ENCODE measurements around the gene CRLF2.
"Not testable (repeated sequence)": the region's sequence is repeated elsewhere in the genome, so short reads cannot be mapped to it uniquely, and the experiment has no call there.

The CRLF2 gene

GRCh38 chrX:1173435-1173834 is 39.0 kb downstream of the CRLF2 start:
- H3K4me3 ChIP-seq; DNase-seq; intact Hi-C loops (cut with DNase I; ENCODE audit: low total_unique reads); H3K27me3 ChIP-seq; H3K27ac ChIP-seq; H3K4me1 ChIP-seq; H3K36me3 ChIP-seq; H3K9me3 ChIP-seq: not testable (repeated sequence)

- Histone ChIP-seq H3K27me3 (no peaks in the 10 kb centered on the region), H3K27ac (no peak overlapping the region), H3K4me3 (no peak overlapping the region), H3K4me1 (no peaks in the 10 kb centered on the region), H3K36me3 (no peaks in the 10 kb centered on the region), H3K9me3 (no peaks in the 10 kb centered on the region)
- intact Hi-C loops (cut with DNase I; ENCODE audit: low total_unique reads) = no loop called here
- DNase-seq = peak in 1 of 2 donors; percentile 57
- TF ChIP-seq CTCF (IDR thresholded peaks at IDR 0.05) = no peak
These were observed 40.0 kb downstream of the CRLF2 start for GRCh38 chrX:1172496-1172895.

GRCh38 chrX:1171915-1172314 is 40.5 kb downstream of the CRLF2 start:
- DNase-seq; H3K27me3 ChIP-seq; H3K9me3 ChIP-seq; H3K4me3 ChIP-seq; H3K4me1 ChIP-seq; intact Hi-C loops (cut with DNase I; ENCODE audit: low total_unique reads); H3K27ac ChIP-seq; H3K36me3 ChIP-seq: not testable (repeated sequence)

GRCh38 chrX:1170243-1170642 is 42.2 kb downstream of the CRLF2 start:
- DNase-seq = peak in 1 of 2 donors; percentile 54
- peaks cover 0 to 5% (median 2%) of the 10 kb centered on the region in 4 donors for H3K4me1 ChIP-seq
- intact Hi-C loops (cut with DNase I; ENCODE audit: low total_unique reads) = no loop called here
- no peak overlapping the region for H3K4me3 ChIP-seq
- H3K27me3 ChIP-seq = no peaks in the 10 kb centered on the region
- H3K9me3 ChIP-seq = no peaks in the 10 kb centered on the region
- TF ChIP-seq CTCF (IDR thresholded peaks at IDR 0.05) = no peak
- H3K36me3 ChIP-seq = no peaks in the 10 kb centered on the region
- H3K27ac ChIP-seq = no peak overlapping the region

- H3K4me3 ChIP-seq = no peak overlapping the region
- no peaks in the 10 kb centered on the region for H3K27me3 ChIP-seq
- intact Hi-C loops (cut with DNase I; ENCODE audit: low total_unique reads) = no loop called here
- TF ChIP-seq CTCF (IDR thresholded peaks at IDR 0.05) = no peak
- peaks cover 0 to 8% (median 2%) of the 10 kb centered on the region in 4 donors for H3K4me1 ChIP-seq
- H3K36me3 ChIP-seq = no peaks in the 10 kb centered on the region
- no peaks in the 10 kb centered on the region for H3K9me3 ChIP-seq
- no peak overlapping the region for H3K27ac ChIP-seq
- DNase-seq = no peak
These were observed 43.3 kb downstream of the CRLF2 start for GRCh38 chrX:1169189-1169588.

GRCh38 chrX:1167918-1168481 is 44.4 kb downstream of the CRLF2 start:
- Histone ChIP-seq H3K9me3 (no peaks in the 10 kb centered on the region), H3K27ac (no peak overlapping the region), H3K27me3 (peaks cover 0 to 6% of the 10 kb centered on the region in 2 donors), H3K4me3 (no peak overlapping the region), H3K4me1 (peaks cover 0 to 8% (median 2%) of the 10 kb centered on the region in 4 donors), H3K36me3 (no peaks in the 10 kb centered on the region)
- intact Hi-C loops (cut with DNase I; ENCODE audit: low total_unique reads) = no loop called here
- DNase-seq = no peak
- TF ChIP-seq CTCF (IDR thresholded peaks at IDR 0.05) = no peak

GRCh38 chrX:1167466-1167865 is 45.0 kb downstream of the CRLF2 start:
- H3K4me3 ChIP-seq = no peak overlapping the region
- no peak for DNase-seq
- TF ChIP-seq CTCF (IDR thresholded peaks at IDR 0.05) = no peak

More at GRCh38 chrX:1167466-1167865, 45.0 kb downstream of the CRLF2 start:
- intact Hi-C loops (cut with DNase I; ENCODE audit: low total_unique reads) = no loop called here
- Histone ChIP-seq H3K27me3 (peaks cover 0 to 6% of the 10 kb centered on the region in 2 donors), H3K9me3 (no peaks in the 10 kb centered on the region), H3K4me1 (peaks cover 0 to 8% (median 2%) of the 10 kb centered on the region in 4 donors), H3K36me3 (no peaks in the 10 kb centered on the region), H3K27ac (no peak overlapping the region)

Data from tibial artery (tissue), 4 donors.